GOT3 (cell line): Measurements from ENCODE around the gene NAP1L2.
"Not testable (repeated sequence)": the region's sequence is repeated elsewhere in the genome, so short reads cannot be mapped to it uniquely, and the experiment has no call there.

Source experiments
- DNase-seq: peaks from one replicate; lab custom pipeline; 2025; ENCODE audit warnings: mixed read lengths; lab: John Stamatoyannopoulos, UW

The NAP1L2 gene, protein sequence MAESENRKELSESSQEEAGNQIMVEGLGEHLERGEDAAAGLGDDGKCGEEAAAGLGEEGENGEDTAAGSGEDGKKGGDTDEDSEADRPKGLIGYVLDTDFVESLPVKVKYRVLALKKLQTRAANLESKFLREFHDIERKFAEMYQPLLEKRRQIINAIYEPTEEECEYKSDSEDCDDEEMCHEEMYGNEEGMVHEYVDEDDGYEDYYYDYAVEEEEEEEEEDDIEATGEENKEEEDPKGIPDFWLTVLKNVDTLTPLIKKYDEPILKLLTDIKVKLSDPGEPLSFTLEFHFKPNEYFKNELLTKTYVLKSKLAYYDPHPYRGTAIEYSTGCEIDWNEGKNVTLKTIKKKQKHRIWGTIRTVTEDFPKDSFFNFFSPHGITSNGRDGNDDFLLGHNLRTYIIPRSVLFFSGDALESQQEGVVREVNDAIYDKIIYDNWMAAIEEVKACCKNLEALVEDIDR

DNA sequence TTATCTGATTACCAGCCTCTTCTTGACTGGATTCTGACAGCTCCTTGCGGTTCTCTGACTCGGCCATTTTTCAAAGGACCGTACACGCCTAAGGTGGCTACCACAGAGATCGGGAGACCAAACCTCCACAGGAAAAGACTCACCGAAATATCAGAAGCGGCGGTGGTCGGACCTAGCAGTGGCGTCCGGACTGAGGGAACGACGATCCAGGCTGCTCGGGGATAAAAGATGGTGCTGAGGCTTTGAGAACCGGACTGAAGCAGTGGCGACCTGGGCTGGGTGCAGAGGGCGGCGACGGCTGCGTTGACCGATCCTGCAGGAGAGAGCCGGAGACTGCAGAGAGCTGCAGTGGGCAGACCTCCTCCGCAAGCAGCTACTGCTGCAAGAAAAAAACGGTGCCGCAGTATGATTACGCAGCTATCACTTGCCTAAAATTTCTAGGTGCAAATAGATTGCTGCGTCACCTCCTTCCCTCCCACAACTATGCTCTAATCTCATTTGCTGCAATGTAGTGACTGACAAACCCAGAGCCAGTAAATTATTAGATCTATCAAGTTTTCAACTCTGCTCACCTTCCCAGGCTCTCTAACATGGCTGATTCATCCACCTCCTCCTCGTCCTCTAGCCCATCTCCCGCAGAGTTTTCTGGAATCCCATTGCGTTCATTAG is at the start of gene NAP1L2:
TSS of gene NAP1L2 (minus strand) at position 426 of the 669 bp plus-strand sequence. CDS start at position 67, 359 bp downstream.
- no peak for DNase-seq

DNA sequence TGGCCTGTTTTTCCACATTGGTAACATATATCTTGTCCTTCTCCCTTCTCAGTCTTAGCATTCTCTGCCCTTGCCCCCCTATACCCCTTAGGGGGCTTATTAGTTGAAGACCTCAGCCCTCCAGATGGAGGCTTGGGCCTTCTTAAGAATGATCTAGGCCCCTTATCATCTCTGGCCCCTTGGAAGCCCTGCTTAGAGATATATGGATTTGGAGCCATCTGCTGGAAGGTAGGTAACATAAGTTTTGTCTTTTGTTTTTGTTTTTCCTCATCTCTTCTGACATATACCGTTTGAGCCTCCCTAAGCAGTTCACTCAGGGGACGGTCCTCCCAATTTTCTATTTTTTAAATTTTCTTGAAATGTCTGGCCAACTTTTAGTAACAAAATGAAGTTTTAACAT is 48.3 kb upstream of the NAP1L2 start:
- no peak for DNase-seq

DNA sequence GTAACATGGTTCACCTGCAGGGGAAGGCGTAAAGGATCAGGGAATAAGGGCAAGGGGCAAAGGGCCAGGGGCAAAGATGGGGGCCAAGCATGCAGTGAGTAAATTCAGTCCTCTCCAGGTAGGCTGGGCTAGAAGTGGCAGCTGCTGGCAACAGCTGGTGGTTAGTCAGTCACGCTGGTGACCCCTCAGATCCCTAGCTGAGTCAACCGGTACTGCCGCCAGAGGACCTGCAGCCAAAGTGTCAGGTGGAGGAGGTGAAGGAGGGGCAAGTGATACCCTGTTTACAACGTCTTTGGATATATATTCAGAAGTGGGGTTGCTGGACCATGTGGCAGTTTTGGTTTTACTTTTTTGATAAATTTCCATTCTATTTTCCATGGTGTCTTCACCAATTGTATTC is 24.6 kb upstream of the NAP1L2 start:
- DNase-seq, result no peak

DNA sequence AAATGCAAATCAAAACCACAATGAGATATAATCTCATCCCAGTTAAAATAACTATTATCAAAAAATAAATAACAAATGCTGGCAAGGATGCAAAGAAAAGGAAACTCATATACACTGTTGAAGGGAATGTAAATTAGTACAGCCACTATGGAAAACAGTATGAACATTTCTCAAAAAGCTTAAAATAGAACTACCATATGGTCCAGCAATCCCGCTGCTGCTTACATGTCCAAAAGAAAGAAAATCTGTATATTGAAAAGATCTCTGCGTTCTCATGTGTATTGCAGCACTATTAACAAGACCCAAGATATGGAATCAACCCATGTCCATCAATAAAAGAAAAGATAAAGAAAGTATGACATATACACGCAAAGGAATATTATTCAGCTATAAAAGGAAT is 3.0 kb upstream of the NAP1L2 start:
- no peak for DNase-seq

DNA sequence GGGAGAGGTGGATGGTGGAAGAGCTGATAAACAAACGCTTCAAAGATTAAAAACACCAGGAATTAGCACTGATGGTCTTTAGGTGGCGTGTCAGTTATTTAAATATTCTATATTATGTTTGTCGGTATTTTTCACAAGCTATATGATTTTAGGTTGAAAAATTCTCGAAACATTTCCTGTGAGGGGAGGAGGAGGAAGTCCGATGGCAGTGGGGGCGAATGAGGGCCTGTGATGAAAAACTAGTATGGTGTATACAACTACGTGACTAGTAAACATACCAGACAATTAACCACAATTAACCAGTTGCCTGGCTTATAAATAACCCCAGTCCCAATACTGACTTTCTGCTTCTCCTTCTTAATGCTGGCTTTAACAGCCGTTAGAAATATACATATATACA is 595 bp upstream of the NAP1L2 start:
- DNase-seq, result no peak

DNA sequence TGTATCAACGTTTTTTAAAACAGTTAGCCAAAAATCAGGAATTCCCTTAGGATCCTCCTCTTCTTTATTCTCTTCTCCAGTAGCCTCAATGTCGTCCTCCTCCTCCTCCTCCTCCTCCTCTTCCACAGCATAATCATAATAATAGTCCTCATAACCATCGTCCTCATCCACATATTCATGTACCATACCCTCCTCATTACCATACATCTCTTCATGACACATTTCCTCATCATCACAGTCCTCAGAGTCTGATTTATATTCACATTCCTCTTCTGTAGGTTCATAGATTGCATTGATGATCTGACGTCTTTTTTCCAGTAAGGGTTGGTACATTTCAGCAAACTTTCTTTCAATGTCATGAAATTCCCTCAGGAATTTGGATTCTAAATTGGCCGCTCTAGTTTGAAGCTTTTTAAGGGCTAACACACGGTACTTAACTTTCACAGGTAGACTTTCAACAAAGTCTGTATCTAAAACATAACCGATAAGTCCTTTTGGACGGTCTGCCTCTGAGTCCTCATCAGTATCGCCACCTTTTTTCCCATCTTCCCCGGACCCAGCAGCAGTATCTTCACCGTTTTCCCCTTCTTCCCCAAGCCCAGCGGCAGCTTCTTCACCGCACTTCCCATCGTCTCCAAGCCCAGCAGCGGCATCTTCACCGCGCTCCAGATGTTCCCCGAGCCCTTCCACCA is 771 bp downstream of the NAP1L2 start:
- DNase-seq, result no peak

DNA sequence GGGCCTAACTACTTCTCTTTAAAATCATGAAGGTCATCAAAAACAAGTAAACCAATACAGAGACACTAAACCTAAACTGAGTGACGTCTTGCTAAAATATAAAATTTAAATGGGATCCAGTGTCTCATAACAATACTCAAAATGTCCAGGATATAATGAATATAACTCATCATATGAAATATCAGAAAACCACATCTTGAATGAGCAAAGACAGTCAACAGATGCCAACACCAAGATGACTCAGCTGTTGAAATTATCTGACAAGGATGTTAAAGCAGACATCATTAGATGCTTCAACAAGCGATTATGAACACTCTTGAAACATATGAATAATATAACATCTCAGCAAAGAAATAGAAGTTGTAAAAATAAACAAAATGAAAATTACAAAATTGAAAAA is 8.3 kb downstream of the NAP1L2 start:
- DNase-seq, result no peak

DNA sequence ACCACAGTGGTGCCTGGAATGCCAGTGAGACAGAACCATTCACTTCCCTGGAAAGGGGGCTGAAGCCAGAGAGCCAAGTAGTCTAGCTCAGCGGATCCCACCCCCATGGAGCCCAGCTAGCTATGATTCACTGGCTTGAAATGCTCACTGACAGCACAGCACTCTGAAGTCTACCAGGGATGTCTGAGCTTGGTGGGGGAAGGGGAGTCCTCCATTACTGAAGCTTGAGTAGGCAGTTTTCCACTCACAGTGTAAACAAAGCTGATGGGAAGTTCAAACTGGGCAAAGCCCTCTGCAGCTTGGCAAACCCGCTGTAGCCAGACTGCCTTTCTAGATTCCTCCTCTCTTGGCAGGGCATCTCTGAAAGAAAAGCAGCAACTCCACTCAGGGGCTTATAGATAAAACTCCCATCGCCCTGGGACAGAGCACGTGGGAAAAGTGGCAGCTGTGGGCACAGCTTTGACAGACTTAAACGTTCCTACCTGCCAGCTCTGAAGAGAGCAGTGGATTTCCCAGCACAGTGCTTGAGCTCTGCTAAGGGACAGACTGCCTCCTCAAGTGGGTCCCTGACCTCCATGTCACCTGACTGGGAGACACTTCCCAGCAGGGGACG is 32.0 kb downstream of the NAP1L2 start:
- DNase-seq, result no peak

DNA sequence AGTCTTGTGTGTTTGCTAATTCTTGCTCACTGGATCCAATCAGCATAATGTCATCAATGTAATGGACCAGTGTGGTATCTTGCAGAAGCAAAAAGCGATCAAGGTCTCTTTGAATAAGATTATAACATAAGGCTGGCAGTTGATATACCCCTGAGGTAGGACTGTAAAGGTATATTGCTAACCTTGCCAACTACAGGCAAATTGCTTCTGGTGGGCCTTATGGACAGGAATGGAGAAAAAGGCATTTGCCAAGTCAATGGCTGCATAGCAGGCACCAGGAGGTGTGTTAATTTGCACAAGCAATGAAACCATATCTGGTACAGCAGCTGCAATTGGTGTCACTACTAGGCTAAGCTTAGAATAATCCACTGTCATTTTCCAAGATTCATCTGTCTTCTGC is 45.7 kb downstream of the NAP1L2 start:
- not testable (repeated sequence) for DNase-seq
